ENCODE data around the gene CD40.

The CD40 gene

GRCh38 chr20:46121184-46121930 lies 3.2 kb downstream of the CD40 start:
- in situ Hi-C loops (cut with MboI; ENCODE audit: low sequenced_read_pairs), result no loop called here

GRCh38 chr20:46122071-46122470 lies 4.0 kb downstream of the CD40 start:
- in situ Hi-C loops (cut with MboI; ENCODE audit: low sequenced_read_pairs), result no loop called here

GRCh38 chr20:46122516-46123481 lies 4.7 kb downstream of the CD40 start:
- in situ Hi-C loops (cut with MboI; ENCODE audit: low sequenced_read_pairs), result no loop called here

GRCh38 chr20:46123482-46124245 lies 5.5 kb downstream of the CD40 start:
- in situ Hi-C loops (cut with MboI; ENCODE audit: low sequenced_read_pairs), result no loop called here

GRCh38 chr20:46126440-46127056 lies 8.4 kb downstream of the CD40 start:
- in situ Hi-C loops (cut with MboI; ENCODE audit: low sequenced_read_pairs), result no loop called here

- in situ Hi-C loops (cut with MboI; ENCODE audit: low sequenced_read_pairs), result no loop called here
Measured at GRCh38 chr20:46127396-46128010, 9.4 kb downstream of the CD40 start.

GRCh38 chr20:46128310-46129151 lies 10.4 kb downstream of the CD40 start:
- in situ Hi-C loops (cut with MboI; ENCODE audit: low sequenced_read_pairs), result no loop called here

- in situ Hi-C loops (cut with MboI; ENCODE audit: low sequenced_read_pairs), result no loop called here
Measured at GRCh38 chr20:46129955-46130481, 11.9 kb downstream of the CD40 start.

- in situ Hi-C loops (cut with MboI; ENCODE audit: low sequenced_read_pairs), result no loop called here
Measured at GRCh38 chr20:46130534-46130933, 12.4 kb downstream of the CD40 start.

GRCh38 chr20:46131396-46131795 lies 13.3 kb downstream of the CD40 start:
- in situ Hi-C loops (cut with MboI; ENCODE audit: low sequenced_read_pairs), result no loop called here

- in situ Hi-C loops (cut with MboI; ENCODE audit: low sequenced_read_pairs), result no loop called here
Measured at GRCh38 chr20:46132705-46133120, 14.6 kb downstream of the CD40 start.

GRCh38 chr20:46133886-46134654 lies 16.0 kb downstream of the CD40 start:
- in situ Hi-C loops (cut with MboI; ENCODE audit: low sequenced_read_pairs), result no loop called here

GRCh38 chr20:46134716-46135115 lies 16.6 kb downstream of the CD40 start:
- in situ Hi-C loops (cut with MboI; ENCODE audit: low sequenced_read_pairs), result no loop called here

- in situ Hi-C loops (cut with MboI; ENCODE audit: low sequenced_read_pairs), result no loop called here
Measured at GRCh38 chr20:46135856-46136633, 17.9 kb downstream of the CD40 start.

GRCh38 chr20:46137816-46138215 lies 19.7 kb downstream of the CD40 start:
- in situ Hi-C loops (cut with MboI; ENCODE audit: low sequenced_read_pairs), result no loop called here

- in situ Hi-C loops (cut with MboI; ENCODE audit: low sequenced_read_pairs), result no loop called here
Measured at GRCh38 chr20:46139266-46139889, 21.3 kb downstream of the CD40 start.

GRCh38 chr20:46139908-46140482 lies 21.9 kb downstream of the CD40 start:
- in situ Hi-C loops (cut with MboI; ENCODE audit: low sequenced_read_pairs), result no loop called here
